Stimulated activated CD4-positive, alpha-beta T cell treated with anti-CD3 and anti-CD28 coated beads, Interleukin-1b, Interleukin-23, amount 100 ng/mL, for 4 hours (primary cell): ENCODE results near the gene LRRC7.

Source experiments
- DNase-seq, 2 donors: peaks; one replicate each; pipeline ENCODE4 v3.0.0-alpha.2; 2020; ENCODE audit warnings: low read depth in 2 of 2

The LRRC7 gene

DNA sequence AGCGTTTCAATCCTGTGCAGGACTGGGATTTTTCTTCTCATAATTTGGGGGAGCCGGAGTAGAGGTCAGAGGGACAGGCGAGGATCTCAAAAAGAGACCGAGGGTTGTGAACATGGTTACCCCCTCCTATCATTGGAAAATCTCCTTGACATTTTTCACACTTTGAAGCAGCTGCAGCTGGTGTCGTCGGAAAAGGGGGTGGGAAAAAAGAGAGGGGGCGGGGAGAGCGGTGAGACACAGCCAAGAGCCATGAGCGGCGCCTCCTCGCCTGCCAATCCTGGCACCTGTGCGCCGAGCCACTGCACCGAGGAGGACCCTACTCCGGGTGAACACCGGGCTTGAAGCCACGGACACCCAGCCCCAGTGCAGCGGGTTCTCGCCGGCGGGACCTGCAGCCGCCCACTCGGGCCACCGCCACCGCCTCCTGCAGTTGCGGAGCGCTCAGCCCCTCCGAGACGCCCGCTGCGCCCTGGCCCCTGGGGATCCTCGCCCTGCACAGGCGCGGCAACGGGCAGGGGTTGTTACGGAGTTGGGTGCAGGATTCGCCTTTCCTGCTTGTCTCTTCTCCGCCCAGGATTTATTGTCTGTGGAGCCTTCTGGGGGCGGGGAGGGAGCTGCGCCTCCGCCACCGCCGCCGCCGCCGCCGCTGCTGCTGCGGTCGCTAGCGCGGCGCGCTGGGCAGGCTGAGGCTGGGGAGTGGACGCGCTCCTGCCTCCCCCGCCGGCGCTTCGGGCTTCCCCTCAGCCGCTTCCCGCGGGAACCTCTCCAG is at the start of gene LRRC7:
Gene LRRC7, plus strand, starts transcription at position 271 of the 769 bp plus-strand sequence. CDS start 718 bp downstream, outside the sequence.
- no peak for DNase-seq

DNA sequence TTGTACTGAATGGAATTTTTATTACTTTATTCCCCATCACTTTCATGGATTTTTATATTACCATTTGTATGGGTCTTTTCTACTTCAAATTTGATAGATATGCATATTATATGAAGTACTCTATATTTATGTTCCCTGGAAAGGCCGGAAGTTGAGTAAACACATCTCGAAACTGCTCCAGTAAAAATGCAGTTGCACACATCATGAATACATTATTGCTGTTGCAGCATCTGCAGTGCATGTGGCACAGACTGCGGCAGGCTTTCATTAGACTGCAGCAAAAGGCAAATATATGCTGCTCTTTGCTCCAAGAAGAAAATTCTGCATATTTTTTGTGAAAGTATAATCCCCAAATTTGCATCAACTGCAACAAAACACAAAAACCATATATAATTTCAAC is 48.7 kb upstream of the LRRC7 start:
- no peak for DNase-seq

DNA sequence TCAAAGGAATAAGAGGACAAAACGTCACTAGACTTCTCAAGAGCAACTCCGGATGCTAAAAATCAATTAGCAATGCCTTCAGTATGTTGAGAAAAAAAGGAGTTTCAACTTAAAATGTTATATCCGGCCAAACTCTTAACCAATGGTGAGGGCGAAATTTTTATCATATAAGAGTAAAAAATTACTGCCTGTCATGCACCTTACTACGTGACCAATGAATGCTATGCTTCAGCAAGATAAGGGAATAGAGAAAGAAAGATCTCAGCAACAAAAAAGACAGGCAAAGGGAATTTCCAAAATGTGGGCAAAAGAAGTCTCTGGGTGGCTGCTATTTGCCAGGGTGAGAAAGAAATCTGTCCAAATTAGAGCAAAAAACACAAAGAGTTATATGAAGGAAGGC is 47.4 kb upstream of the LRRC7 start:
- no peak for DNase-seq

DNA sequence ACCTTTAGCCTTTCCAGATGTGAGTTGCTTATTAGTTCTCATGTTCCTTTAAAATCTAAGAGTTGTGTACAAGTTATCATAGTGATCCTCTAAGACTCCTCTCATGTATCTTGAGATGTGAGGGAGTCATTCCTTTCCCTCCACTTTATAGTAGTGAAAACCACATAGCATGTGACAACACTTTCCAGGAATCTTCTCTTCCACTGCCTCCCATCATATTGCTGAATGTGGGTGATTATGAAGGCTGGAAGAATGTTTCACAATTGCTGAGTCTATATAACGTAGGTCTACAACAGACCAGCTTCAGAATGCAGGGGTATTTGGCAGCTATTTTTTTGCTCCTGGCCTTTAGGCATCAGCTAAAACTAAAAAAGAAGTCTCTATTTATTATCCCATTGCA is 44.7 kb upstream of the LRRC7 start:
- no peak for DNase-seq

DNA sequence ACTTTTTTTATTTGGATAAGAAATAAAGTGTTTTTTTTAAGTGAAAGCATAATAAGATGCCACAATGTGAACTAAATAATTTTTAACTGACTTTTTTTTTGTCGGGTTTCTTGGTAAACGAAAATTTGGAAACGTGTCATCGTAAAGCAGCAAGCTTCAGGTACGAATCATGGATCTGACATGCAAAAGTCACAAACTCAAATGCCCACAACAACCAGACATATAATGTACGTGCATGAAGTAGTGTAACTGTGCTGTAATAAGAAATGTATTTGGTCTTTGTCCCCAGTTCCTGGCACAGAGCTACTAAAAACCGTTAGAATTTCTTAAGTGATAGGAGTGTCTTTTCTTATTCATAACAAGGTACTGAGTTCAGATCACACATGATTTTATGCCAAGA is 44.3 kb upstream of the LRRC7 start:
- no peak for DNase-seq

DNA sequence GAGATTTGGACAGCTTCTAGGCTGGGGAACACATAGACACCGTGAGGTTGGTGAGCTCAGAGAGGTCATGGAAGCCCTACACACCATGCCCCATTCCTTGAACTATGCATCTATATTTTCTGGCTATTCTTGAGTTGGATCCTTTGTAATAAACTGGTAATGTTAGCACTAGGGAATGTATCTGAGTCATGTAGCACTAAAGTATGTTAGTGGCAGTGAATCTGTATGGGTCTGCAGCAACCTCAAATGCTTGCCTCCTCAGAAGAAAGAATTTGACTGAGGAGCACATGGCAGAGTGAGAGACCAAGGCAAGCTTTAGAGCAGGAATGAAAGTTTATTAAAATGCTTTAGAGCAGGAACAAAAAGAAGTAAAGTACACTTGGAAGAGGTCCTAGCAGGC is 43.7 kb upstream of the LRRC7 start:
- no peak for DNase-seq

DNA sequence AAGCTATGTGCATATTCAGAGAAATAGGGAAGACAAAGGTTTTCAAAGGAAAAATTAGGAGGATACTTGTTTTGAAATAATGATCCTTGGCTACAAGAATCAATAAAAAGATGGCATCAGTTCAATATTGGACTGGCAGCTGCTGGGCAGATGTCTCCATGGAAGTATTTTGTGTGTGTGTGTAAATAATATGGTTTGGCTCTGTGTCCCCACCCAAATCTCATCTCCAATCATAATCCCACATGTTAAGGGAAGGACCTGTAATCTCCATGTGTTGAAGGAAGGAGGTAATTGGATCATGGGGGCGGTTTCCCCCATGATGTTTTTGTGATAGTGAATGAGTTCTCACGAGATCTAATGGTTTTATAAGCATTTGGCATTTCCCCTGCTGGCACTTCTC is 40.4 kb upstream of the LRRC7 start:
- DNase-seq = no peak

DNA sequence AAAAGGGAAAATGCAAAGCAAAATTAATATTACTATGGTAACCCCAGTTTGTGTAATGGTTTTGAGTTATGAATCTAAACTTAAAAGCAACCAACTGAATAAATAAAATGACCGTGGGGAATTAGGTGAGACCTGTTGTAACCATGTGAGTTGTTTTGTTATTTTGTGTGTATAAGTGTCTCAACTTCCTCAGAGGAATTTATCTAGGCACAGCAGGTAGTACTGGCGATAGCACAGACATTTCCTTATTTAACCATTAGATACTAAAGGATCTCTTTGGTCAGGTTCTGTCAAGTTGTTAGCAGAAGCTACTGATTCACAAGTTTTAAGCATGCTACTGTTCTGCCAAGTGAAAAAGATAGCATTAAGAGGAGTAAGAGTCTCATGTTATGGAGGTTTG is 39.3 kb upstream of the LRRC7 start:
- DNase-seq = no peak

DNA sequence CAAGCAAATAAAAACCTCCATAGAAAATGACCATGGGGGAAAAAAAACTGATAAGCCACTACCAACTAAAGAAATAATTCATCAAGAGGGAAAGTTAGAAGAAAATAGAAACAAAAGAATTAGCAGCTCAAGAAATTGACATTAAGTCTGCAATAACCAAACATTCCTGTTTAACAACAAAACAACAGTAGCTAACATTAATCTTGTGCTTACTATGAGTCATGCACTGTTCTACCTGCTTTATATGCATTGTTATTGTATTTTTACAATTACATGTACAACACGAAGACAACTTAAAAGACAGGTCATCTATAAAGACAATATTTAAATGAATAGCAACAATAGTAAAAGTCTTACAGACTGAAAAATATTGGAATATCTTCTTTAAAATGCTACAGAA is 34.4 kb upstream of the LRRC7 start:
- no peak for DNase-seq

DNA sequence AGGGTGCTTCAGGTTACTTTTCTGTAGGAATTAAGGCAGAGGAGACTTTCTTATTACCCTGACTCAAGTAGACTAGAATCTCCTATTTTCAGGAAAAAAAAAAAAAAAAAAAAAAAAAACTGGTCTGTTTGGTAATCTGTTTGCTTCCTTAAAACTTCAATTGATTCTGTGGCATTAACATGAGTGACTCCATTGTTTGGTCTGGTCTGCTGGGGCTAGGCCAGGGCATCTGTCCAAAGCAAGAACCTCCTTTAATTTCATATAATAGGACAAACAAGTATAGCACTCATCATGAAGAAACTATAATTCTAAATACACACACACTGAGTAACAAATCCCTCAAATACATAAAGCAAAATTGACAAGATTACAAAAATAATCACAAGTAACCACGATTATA is 32.9 kb upstream of the LRRC7 start:
- no peak for DNase-seq

DNA sequence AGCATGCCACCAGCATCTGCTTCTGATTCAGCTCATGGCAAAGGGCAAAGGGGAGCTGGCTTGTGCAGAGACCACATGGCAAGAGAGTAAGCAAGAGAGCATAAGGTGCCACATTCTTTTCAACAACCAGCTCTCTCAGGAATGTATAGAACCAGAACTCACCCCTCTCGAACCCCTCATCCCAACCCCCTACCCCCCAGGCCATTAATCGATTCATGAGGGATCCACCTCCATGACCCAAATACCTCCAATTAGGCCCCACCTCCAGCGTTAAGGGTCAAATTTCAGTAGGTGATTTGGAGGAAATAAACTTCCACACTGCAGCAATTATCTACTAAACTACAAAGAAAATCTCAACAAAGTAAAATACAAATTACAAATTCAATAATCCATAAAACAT is 32.2 kb upstream of the LRRC7 start:
- DNase-seq = no peak

DNA sequence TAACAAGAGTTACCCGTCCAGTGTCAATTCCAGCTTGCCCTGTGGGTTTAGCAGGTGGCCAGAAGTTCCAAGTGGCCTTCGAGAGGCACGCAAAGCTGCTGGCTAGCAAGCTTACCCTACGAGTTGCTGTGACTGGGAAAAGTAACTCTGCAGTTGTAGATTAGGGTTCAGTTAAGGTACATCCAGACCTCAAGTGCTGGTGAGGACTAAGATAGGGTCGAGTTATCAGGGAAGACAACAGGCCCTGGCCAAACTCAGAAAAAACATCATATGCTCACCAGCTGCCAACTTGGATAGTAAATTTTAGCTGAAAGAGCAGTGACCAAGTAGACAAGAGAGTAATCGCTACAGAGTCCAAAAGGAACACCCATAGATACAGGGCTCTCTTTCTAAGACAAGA is 27.7 kb upstream of the LRRC7 start:
- no peak for DNase-seq

DNA sequence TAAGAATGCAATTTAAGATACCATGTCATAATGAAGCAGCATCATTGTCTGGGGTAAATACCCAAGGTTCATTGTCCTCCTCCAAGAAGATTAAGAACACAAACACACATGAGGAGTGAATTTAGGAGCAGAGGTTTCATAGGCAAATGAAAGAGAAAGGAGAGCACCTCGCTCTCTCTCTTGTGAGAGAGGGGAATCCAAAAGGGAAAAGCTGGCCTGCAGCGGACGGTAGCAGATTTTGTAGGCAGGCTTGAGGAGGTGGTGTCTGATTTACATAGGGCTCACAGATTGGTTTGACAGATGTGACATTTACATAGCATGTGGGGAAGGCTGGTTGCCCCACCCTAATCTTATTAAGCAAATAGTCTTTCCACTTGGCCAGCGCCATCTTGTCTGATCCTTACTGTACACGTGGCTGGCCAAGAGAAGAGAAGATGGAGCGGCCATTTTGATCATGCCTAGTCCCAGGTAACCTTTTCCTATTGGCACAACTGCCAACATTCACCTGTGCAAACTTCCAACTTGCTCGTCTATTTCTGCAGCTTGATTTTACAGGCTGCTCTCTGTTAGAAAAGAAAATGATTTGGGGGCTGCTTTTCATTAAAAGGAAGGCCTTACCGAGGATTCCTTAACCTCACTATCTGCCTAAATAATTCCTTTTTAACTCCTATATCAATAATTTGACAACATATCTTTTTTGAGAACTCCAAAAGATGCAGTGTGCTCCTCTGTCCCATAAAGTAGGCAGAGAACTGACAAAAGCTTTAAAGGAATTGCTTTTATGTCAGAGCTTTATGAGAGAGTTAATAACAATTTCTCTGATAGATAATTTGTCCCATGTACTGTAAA is 16.0 kb upstream of the LRRC7 start:
- no peak for DNase-seq

DNA sequence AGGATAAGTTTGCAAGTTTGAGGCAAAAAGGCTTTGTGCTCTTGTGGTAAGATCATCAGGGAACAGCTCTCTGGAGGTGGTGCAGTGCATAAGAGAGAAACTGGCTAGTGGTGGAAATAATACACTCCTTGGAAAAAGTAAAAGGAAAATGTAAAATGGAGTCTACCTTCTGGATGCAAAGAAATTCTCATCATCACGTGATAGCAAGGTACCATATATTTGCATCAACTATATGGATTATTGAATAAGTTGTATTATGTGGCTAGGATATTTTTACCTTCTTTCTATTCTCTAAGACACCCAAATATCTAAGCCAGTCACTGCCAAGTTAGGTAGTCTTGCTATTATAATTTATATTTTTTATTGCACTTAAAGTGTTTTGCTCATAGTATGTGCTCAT is 14.0 kb upstream of the LRRC7 start:
- no peak for DNase-seq

DNA sequence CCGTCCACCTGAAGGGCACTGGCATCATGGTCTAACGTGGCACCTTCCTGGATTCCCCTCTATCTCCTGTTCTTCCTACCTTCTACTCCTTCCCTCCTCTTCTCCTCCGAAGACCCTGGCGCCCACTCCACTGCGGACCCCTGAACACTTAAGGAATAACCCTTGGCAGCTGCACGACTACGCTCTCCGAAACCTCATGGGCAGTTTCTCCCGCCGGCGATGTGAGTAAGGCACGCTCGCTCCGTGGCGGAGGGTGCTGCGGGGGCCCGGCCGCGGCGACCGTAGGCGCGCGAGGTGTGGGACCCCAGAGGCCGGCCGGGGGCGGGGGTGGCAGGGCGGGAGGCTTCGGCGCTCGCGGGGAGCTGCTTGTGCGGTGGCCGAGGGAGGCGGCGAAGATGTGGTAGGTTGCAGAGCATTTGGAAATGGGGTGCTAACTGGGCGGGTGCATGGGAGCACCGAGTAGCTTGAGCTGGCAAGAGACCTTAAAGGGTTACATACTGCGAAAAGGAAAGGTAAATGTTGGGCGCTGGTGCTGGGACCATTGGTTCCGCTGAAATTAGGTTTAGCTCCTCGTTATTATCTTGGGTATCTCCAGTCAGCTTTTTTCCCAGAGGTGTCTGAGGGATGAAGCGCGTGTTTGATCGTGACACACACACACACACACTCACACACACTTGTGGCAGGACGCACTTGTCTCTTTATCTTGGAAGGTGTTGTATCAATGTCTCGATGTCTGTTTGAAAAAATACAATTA is 876 bp downstream of the LRRC7 start:
- no peak for DNase-seq

DNA sequence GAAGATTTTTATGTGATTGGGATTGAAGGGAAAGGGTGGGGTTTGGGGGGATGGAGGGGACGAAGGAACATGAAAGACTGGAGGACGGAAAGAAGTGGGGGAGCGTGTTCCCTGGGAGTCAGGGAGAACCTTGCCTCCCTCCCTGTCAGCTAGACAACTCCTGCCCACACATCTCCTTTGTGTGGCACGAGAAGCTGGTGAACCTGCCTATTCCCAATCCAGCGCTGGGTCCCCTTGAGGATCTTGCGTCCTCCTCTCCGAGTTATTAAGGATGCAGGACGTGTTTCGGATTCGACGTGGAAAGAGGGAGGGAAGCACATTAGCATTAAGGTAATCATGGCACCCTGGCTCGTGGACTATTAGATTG is 1.4 kb downstream of the LRRC7 start:
- no peak for DNase-seq

DNA sequence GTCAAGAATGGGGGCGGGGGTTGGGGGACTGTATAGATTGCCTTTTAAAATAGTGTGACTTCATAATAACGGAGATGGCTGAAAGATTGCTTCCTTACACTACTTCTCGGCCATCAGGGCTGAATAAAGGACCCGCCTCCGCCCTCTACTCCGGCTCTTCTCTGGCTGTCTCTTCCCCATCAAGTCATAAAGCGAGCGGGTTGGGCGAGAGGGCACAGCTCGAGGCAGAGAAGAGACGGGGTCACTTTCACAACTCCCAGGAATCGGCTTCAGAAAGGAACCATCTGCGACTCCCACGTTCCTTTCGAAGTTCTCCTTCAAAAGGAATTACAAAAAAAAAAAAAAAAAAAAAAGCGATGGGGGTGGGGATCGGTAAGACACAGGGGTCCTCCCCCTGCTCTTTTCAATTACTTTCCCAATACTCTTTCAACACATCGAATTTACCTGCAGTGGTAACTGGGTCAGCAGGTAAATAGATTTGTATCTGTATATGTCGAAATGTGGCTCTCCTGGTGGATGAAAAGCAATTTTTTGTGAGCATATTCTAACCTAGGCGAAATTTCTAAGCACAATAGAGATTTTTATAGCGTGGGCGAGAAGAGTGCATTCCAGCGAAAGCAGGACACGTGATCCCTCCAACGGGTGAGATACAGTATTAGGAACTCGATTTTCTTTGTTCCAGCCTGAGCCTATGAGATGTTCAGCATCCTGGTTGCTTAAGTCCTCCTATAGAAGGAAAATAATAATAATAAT is 2.0 kb downstream of the LRRC7 start:
- no peak for DNase-seq

DNA sequence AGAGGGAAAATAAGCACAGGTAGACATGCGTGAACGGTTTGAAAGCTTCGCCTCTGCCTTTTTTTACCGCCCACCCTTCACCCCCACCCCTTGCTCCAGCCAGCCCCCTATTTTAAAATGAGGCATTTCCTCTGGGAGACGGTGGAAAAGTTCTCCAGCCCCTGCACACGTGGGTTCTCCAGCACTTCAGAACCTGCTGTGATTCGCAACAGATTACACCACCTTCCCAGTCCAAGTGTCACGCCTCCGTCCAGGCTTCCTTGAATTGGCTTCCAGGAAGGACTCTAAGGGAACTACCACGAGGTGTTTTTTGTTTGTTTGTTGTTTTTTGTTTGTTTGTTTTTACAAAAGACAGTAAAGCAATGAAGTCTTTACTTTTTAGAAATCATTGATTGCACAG is 2.6 kb downstream of the LRRC7 start:
- no peak for DNase-seq

DNA sequence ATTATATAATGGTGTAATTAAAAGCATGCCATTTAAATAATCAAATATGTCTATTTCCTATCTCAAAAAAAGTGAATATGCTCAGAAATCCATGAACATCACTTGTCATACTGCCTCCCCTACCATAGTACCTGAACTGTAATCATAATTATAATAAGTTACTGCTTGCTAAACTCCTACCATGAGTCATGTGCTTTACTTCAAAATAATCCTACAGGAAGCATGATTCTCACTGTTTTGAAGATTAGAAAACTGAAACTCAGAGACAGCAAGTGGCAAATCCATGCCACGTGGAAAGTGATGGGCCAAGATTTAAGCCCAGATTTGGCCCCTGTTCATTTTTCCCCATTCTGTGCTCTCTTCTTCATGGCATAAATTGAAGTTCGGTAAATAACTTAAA is 5.2 kb downstream of the LRRC7 start:
- no peak for DNase-seq

DNA sequence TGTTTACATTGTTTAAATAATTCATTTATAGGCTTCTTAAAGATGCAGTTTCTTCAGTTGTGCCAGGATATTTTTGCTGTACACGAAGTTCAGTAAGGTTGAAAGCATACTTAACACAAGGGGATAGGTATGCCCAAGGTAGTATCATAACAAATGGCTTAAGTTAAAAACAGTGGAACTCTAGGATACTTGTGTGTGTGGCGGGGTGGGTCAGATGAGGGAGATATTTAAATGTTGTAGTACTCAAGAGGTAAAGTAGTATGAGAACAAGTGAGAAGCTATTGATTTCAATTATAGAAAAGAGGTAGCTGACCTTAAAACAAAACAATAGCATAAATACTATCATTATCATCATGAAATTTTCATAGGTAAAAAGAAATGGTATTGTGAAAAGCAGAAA is 6.2 kb downstream of the LRRC7 start:
- DNase-seq = no peak

DNA sequence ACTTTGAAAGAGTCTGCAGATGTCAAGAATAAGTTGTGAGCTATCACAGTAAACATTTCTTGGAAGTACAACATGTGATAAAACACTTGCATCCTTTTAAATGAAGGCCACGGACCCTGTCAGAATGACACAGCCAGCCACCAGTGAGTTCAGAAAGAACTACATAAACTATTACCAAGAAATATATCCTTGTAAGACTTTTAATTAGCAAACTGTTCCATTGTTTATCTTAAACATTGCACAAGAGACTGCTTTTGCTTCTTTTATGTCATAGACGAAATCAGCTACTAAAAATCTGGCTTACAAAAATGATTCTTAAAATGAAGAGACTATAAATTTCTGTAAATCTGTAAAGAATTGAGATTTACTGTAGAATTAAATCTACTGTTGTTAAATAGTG is 17.9 kb downstream of the LRRC7 start:
- no peak for DNase-seq

DNA sequence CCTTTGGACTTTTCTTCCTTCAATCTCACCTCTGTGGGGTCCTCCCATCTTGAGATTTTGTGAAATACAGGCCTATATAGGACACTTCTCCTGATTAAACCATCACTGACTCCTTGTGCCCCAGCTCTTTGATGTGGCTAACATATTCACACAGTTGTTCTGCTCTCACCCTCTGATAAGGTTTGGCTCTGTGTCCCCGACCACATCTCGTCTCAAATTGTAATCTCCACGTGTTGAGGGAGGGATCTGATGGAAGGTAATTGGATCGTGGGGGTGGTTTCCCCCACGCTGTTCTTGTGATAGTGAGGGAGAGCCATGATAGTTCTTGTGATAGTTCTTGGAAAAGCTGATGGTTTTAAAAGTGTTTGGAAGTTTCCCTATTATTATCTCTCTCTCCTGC is 19.7 kb downstream of the LRRC7 start:
- no peak for DNase-seq
